Thoracic aorta (tissue), 2 donors: ENCODE measurements around the gene KRTAP5-5. TPM values are rescaled to one million over a fixed set of nuclear protein-coding genes. Genes with fewer than 3 reads are reported as not detected.

Experiments
- ATAC-seq: fragments of 150-250 bp; one replicate; pipeline ENCODE4 v1.8.0; 2017; ENCODE audit warnings: low read depth; ENCODE audit not compliant: insufficient number of reproducible peaks, low FRiP score
- DNase-seq: peaks from one replicate; pipeline ENCODE4 v3.0.0-alpha.2; 2020; ENCODE audit warnings: low spot score
- H3K27ac ChIP-seq, 2 donors: fragments of 200-600 bp; sonication (generic); 1 replicate in 1 of 2; 2 replicates in 1 of 2; pipeline ENCODE4 v1.5.1; 2016; ENCODE audit warnings: mild to moderate bottlenecking in 2 of 2, moderate library complexity in 2 of 2
- H3K27me3 ChIP-seq: fragments of 200-600 bp; sonication (generic); replicated peaks from 2 replicates; pipeline ENCODE4 v1.6.0; 2016; ENCODE audit warnings: mild to moderate bottlenecking; ENCODE audit not compliant: insufficient read depth
- H3K36me3 ChIP-seq: fragments of 200-600 bp; sonication (generic); one replicate; pipeline ENCODE4 v1.5.1; 2016
- H3K4me1 ChIP-seq, 2 donors: fragments of 200-600 bp; sonication (generic); 1 replicate in 1 of 2; 2 replicates in 1 of 2; pipeline versions ENCODE4 v1.5.1 to v1.6.0; 2016; ENCODE audit warnings: low read depth in 2 of 2, mild to moderate bottlenecking in 1 of 2; ENCODE audit not compliant: control insufficient read depth in 1 of 2
- H3K4me3 ChIP-seq: fragments of 200-600 bp; sonication (generic); 2 replicates; pipeline ENCODE4 v1.5.1; 2016; ENCODE audit warnings: mild to moderate bottlenecking
- H3K9me3 ChIP-seq: fragments of 200-600 bp; sonication (generic); 2 replicates; pipeline ENCODE4 v1.5.1; 2016
- total RNA-seq, 2 donors: library from RNA; depleted of rRNA; stranded (reverse); fragments of >200 nt; gene quantifications; one replicate each; pipeline versions ENCODE4 v1.1.0 to v1.2.3, GENCODE V29; 2016
- TF ChIP-seq, protein P1 (sequence below): fragments of 200-600 bp; sonication (generic); IDR thresholded peaks from one replicate; pipeline ENCODE4 v1.5.1; 2019; ENCODE audit warnings: antibody characterized with exemption

KRTAP5-5 gene
- total RNA-seq, 2 donors from 2014 or later = not detected

GRCh38 chr11:1624621-1625020 lies 5.0 kb upstream of the KRTAP5-5 start:
- no peaks in the 10 kb centered on the region for H3K36me3 ChIP-seq
- no peaks in the 10 kb centered on the region for H3K27me3 ChIP-seq
- H3K9me3 ChIP-seq = no peaks in the 10 kb centered on the region
- H3K4me3 ChIP-seq = no peak overlapping the region
- no peak for DNase-seq
- no peak for ATAC-seq
- TF ChIP-seq, protein P1, sequence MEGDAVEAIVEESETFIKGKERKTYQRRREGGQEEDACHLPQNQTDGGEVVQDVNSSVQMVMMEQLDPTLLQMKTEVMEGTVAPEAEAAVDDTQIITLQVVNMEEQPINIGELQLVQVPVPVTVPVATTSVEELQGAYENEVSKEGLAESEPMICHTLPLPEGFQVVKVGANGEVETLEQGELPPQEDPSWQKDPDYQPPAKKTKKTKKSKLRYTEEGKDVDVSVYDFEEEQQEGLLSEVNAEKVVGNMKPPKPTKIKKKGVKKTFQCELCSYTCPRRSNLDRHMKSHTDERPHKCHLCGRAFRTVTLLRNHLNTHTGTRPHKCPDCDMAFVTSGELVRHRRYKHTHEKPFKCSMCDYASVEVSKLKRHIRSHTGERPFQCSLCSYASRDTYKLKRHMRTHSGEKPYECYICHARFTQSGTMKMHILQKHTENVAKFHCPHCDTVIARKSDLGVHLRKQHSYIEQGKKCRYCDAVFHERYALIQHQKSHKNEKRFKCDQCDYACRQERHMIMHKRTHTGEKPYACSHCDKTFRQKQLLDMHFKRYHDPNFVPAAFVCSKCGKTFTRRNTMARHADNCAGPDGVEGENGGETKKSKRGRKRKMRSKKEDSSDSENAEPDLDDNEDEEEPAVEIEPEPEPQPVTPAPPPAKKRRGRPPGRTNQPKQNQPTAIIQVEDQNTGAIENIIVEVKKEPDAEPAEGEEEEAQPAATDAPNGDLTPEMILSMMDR = no peak
- no peak overlapping the region for H3K27ac ChIP-seq
- H3K4me1 ChIP-seq = no peaks in the 10 kb centered on the region

- TF ChIP-seq, protein P1 = no peak
- no peak overlapping the region for H3K27ac ChIP-seq
- no peak for ATAC-seq
- H3K9me3 ChIP-seq = no peaks in the 10 kb centered on the region
- DNase-seq = no peak
- peaks cover under 1% of the 10 kb centered on the region for H3K27me3 ChIP-seq
- H3K36me3 ChIP-seq = no peaks in the 10 kb centered on the region
- H3K4me1 ChIP-seq = no peaks in the 10 kb centered on the region
- no peak overlapping the region for H3K4me3 ChIP-seq
These were observed 4.0 kb upstream of the KRTAP5-5 start for GRCh38 chr11:1625541-1625940.

GRCh38 chr11:1628506-1629325 lies 859 bp upstream of the KRTAP5-5 start:
- TF ChIP-seq, protein P1 = peak; percentile 73
- DNase-seq (no peak), ATAC-seq (no peak)
- H3K9me3 ChIP-seq = no peaks in the 10 kb centered on the region
- no peak overlapping the region for H3K4me3 ChIP-seq
- no peak overlapping the region for H3K27ac ChIP-seq
- H3K27me3 ChIP-seq = peaks cover 7% of the 10 kb centered on the region
- H3K36me3 ChIP-seq = no peaks in the 10 kb centered on the region
- no peaks in the 10 kb centered on the region for H3K4me1 ChIP-seq

- no peaks in the 10 kb centered on the region for H3K36me3 ChIP-seq
- TF ChIP-seq, protein P1 = no peak
- ATAC-seq (no peak), DNase-seq (no peak)
- no peak overlapping the region for H3K27ac ChIP-seq
- no peaks in the 10 kb centered on the region for H3K4me1 ChIP-seq
- no peak overlapping the region for H3K4me3 ChIP-seq
- no peaks in the 10 kb centered on the region for H3K9me3 ChIP-seq
- H3K27me3 ChIP-seq = peaks cover 7% of the 10 kb centered on the region
These were observed 696 bp downstream of the KRTAP5-5 start for GRCh38 chr11:1630271-1630670.

GRCh38 chr11:1631066-1631568 lies 1.5 kb downstream of the KRTAP5-5 start:
- no peak overlapping the region for H3K27ac ChIP-seq
- TF ChIP-seq, protein P1 = no peak
- peaks cover 7% of the 10 kb centered on the region for H3K27me3 ChIP-seq
- no peaks in the 10 kb centered on the region for H3K9me3 ChIP-seq
- DNase-seq (no peak), ATAC-seq (no peak)
- no peaks in the 10 kb centered on the region for H3K36me3 ChIP-seq
- H3K4me3 ChIP-seq = no peak overlapping the region
- no peaks in the 10 kb centered on the region for H3K4me1 ChIP-seq
